Measurements from ENCODE around the gene COL5A2.

COL5A2 gene

DNA sequence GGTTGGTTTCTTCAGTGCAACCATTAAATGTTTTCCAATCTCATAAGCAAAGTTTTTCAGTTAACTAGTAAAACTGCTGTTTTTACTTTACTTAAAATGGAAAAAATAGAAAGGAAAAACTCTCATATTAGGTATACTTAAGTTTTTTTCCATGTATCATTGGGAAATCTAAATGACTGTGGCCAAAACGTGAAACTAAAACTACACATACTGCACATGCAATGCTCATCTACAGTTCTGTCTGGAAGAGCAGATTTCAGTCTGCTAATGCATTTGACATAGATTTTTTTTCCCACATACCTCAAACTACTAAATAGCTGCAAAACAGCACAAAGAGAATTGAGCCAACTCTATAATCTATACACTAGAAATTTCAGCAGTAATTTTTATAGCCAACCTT, 62.6 kb downstream of the COL5A2 start:
- TF ChIP-seq TAF1 (IDR thresholded peaks at IDR 0.05; ENCODE audit: borderline replicate concordance, low read depth, low read length) (no peak), POLR2AphosphoS5 (IDR thresholded peaks at IDR 0.05; ENCODE audit: low read depth, low read length) (no peak), POLR2A (IDR thresholded peaks at IDR 0.05; ENCODE audit: low read depth, low read length) (no peak)
- FAIRE-seq (no peak), DNase-seq (ENCODE audit: insufficient read length) (no peak)

DNA sequence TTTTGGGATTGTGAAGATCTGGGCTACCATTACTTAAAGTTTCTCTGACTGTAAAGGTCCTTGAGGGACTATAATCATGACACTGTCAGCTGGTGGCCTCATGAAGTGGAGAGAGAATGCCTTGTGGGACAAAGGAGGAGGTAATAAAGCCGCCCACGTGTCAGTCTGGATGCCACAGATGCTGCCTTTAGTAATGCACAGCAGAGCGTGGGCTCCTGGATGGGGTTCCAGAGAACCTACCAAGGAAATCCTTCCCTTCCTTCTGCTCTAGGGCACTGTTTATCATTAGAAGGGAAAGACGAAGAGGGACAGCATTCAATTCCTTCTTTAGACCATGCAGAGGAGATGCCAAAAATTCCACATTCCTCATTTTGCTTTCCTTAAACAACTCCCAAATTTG, 63.5 kb downstream of the COL5A2 start:
- FAIRE-seq (no peak), DNase-seq (ENCODE audit: insufficient read length) (no peak)
- no peak for TF ChIP-seq POLR2AphosphoS5 (IDR thresholded peaks at IDR 0.05; ENCODE audit: low read depth, low read length)
- no peak for TF ChIP-seq POLR2A (IDR thresholded peaks at IDR 0.05; ENCODE audit: low read depth, low read length)
- TF ChIP-seq TAF1 (IDR thresholded peaks at IDR 0.05; ENCODE audit: borderline replicate concordance, low read depth, low read length), result no peak

DNA sequence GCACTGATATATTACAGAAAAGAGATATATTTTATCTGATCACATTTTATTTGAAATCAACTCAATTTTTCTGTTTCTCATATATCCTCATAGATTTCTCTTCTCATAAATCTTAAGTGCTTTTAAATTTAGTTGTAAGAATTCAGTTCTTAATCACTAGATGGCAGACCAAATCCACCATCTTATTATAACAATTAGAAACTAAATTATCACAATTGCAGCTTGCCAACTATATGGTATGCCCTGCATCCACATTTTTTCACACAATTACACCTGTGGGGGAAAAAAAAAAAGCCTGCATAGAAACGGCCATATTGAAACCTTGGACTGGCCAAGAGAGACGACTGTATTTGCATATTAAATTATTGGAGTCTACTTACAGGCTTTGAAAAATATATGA, 64.4 kb downstream of the COL5A2 start:
- no peak for FAIRE-seq
- TF ChIP-seq TAF1 (IDR thresholded peaks at IDR 0.05; ENCODE audit: borderline replicate concordance, low read depth, low read length), result no peak
- TF ChIP-seq POLR2AphosphoS5 (IDR thresholded peaks at IDR 0.05; ENCODE audit: low read depth, low read length), result no peak
- TF ChIP-seq POLR2A (IDR thresholded peaks at IDR 0.05; ENCODE audit: low read depth, low read length), result no peak
- no peak for DNase-seq (ENCODE audit: insufficient read length)

DNA sequence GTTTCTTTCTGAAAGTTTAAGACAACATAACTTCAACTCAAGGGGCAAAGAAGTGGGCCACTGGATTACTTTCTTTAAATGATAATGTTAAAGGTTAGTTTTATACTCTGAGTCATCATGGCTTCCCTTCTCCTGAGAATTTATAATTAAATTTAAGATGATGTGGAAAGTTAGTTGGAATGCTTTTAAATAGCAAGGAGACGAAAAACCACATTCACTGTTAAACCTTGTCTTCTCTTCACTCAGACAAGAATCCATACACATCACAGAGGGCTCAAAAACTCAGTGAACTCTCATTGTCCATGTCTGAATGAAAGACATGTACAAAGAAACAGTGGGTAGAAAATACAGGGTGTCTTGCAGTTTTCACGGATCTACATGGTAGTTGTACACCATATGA, 65.6 kb downstream of the COL5A2 start:
- FAIRE-seq, result no peak
- TF ChIP-seq POLR2A (IDR thresholded peaks at IDR 0.05; ENCODE audit: low read depth, low read length) (no peak), TAF1 (IDR thresholded peaks at IDR 0.05; ENCODE audit: borderline replicate concordance, low read depth, low read length) (no peak), POLR2AphosphoS5 (IDR thresholded peaks at IDR 0.05; ENCODE audit: low read depth, low read length) (no peak)

DNA sequence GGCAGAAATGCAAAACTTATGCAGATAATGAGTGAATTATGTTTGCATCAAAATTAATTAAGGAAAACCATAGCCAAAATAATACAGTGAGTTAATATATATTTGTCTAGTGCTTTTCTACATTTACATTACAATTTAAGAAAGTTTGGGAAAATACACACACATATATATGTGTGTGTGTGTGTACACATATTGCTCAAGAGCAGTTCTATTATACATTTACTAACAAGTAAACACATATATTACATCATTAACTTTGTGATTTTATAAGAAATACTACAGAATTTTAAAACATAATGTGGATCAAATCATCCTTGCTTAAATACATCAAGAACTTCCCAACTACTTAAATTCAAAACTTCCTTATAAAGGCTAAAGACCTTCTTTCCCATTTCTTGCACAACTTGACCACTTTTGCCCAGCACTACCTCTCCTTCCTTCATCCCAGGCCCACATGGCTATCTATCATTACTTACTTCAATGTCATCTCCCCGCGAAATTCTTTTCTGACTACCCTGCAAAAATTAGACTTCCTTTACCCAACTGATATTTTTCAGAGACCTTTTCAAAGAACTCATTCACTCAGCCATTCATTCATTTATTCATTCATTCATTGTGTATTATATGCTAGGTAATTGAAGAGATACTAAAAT, 68.4 kb downstream of the COL5A2 start:
- TF ChIP-seq POLR2AphosphoS5 (IDR thresholded peaks at IDR 0.05; ENCODE audit: low read depth, low read length), result no peak
- no peak for TF ChIP-seq POLR2A (IDR thresholded peaks at IDR 0.05; ENCODE audit: low read depth, low read length)
- no peak for TF ChIP-seq TAF1 (IDR thresholded peaks at IDR 0.05; ENCODE audit: borderline replicate concordance, low read depth, low read length)
- FAIRE-seq (no peak), DNase-seq (ENCODE audit: insufficient read length) (no peak)

More for the DNA sequence above, 65.6 kb downstream of the COL5A2 start:
- DNase-seq (ENCODE audit: insufficient read length), result no peak

DNA sequence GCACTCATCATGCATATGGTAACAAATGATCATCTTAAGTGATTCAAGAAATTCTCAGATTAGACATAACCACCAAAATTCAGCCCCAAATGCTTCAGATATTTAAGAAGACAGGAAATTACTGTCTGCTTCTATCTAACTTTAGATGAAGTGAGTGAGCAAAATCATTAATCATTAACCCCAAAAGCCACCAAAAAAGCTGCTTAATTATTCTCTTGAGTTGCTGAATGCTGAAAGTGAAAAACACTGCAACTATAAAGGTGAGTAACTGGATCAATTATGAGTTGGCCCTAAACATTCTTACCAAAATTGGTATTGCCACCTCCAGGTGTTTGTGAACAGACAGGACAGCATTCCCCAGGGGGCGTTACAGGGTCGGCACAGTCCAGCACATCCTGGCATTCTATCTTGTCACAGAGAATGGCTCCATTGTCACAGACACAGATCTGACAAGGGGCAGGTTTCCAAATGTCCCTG, 69.6 kb downstream of the COL5A2 start:
- FAIRE-seq (no peak), DNase-seq (ENCODE audit: insufficient read length) (no peak)
- TF ChIP-seq POLR2AphosphoS5 (IDR thresholded peaks at IDR 0.05; ENCODE audit: low read depth, low read length) (no peak), POLR2A (IDR thresholded peaks at IDR 0.05; ENCODE audit: low read depth, low read length) (no peak), TAF1 (IDR thresholded peaks at IDR 0.05; ENCODE audit: borderline replicate concordance, low read depth, low read length) (no peak)

DNA sequence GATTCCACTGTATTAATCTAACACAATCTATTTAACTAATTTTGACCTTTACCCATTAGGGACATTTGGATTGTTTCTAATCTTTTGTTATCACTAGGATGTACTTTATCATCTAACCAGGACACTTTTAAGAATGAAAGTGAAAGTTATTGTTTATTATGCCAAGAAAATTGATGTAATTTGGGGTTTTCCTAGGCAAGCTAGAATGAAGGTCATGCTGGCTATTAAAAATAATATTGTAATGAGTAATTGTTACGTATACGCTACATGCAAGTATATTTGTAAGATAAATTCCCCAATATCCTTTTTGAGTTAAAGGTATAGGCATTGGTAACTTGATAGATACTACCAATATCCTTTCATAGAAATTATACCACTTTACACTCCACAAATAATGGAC, 74.6 kb downstream of the COL5A2 start:
- TF ChIP-seq TAF1 (IDR thresholded peaks at IDR 0.05; ENCODE audit: borderline replicate concordance, low read depth, low read length) (no peak), POLR2AphosphoS5 (IDR thresholded peaks at IDR 0.05; ENCODE audit: low read depth, low read length) (no peak)
- FAIRE-seq, result no peak
- DNase-seq (ENCODE audit: insufficient read length), result no peak

DNA sequence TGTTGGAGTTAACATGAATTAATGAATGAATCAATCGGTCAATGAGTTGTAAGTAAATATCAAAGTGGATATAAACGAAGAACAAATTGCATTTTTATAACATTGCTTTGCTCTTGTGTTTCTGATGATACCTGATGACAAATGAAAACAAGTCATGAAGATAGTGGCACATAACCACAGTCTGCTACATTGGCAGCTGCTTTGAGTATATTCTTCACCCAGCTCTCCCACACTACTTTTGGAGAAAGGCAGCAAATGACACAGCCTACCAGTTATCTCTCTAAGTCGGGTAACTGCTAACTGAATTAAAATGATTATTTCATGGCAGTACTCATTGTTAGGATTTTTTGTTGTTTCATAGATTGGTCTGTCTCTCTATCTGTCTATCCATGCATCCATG, 76.8 kb downstream of the COL5A2 start:
- DNase-seq (ENCODE audit: insufficient read length), result no peak
- TF ChIP-seq POLR2AphosphoS5 (IDR thresholded peaks at IDR 0.05; ENCODE audit: low read depth, low read length) (no peak), POLR2A (IDR thresholded peaks at IDR 0.05; ENCODE audit: low read depth, low read length) (no peak), TAF1 (IDR thresholded peaks at IDR 0.05; ENCODE audit: borderline replicate concordance, low read depth, low read length) (no peak)
- no peak for FAIRE-seq

DNA sequence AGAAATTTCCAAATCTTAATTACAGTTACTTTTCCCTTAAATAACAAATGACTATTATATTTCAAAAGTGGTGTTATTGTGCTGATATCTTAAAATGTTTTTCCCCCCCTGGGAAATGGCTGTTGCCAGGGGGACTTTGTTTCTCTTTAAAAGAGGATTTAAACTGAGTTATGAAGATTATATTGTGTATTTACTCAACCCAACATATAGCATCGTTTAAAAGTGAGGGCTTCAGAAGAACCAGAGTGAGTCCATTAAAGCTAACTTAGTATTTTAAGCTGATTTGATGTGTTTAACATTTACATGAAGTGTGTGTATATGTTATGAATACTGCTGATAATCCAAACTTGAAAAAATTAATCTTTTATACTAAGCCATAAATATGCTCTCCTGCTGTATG, 81.6 kb downstream of the COL5A2 start:
- FAIRE-seq (no peak), DNase-seq (ENCODE audit: insufficient read length) (no peak)
- no peak for TF ChIP-seq TAF1 (IDR thresholded peaks at IDR 0.05; ENCODE audit: borderline replicate concordance, low read depth, low read length)
- TF ChIP-seq POLR2AphosphoS5 (IDR thresholded peaks at IDR 0.05; ENCODE audit: low read depth, low read length), result no peak
- TF ChIP-seq POLR2A (IDR thresholded peaks at IDR 0.05; ENCODE audit: low read depth, low read length), result no peak

DNA sequence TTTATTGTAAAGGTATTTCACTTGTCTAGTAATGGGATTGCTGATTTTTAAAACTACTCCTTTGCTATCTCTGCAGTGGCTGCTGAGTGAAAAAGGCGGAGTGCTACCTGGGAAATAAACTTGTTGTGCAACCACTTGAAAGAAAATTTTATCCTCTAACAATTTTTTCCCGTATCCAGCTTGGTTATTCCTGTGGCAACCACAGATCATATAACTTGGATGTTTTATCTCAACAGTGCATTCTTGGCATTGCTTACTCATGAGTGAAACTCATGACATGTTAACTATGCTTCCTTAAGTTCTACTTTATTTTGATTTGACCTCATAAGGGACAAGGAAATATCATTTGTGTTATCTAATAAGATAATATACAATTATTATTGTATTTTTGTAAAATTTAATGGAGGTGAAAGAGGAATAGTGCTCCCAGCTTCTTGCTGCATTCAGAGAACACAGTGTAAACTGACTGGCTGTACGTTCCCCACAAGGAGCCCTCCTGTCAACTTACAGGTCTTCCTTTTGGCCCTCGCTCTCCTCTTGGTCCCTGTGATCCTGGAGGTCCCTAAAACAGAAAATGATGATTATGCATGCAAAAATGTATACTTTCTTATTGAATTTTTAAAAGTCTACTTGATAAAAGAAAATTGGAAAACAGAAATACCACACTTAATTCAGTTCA, 82.7 kb downstream of the COL5A2 start:
- no peak for TF ChIP-seq POLR2AphosphoS5 (IDR thresholded peaks at IDR 0.05; ENCODE audit: low read depth, low read length)
- no peak for TF ChIP-seq TAF1 (IDR thresholded peaks at IDR 0.05; ENCODE audit: borderline replicate concordance, low read depth, low read length)
- TF ChIP-seq POLR2A (IDR thresholded peaks at IDR 0.05; ENCODE audit: low read depth, low read length), result no peak
- DNase-seq (ENCODE audit: insufficient read length), result no peak
- no peak for FAIRE-seq

DNA sequence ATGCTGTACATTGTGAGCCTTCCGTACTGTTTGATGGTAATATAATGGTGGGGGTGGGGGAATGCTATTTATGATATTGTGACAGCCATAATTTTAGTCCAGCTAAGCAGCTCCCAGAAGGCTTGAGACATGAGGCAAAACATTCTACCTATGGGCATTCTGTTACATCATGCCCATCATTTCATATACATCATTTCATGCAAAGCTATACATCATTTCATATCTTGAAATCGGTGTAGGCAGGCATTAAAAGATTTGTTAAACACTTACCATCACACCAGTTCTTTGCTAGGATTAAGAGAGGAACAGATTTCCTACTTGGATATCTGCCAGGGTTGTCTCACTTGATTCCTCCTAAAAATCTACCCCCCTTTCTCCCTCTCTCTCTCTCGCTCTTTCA, 84.5 kb downstream of the COL5A2 start:
- FAIRE-seq (no peak), DNase-seq (ENCODE audit: insufficient read length) (no peak)
- TF ChIP-seq POLR2AphosphoS5 (IDR thresholded peaks at IDR 0.05; ENCODE audit: low read depth, low read length), result no peak
- no peak for TF ChIP-seq POLR2A (IDR thresholded peaks at IDR 0.05; ENCODE audit: low read depth, low read length)
- TF ChIP-seq TAF1 (IDR thresholded peaks at IDR 0.05; ENCODE audit: borderline replicate concordance, low read depth, low read length), result no peak

DNA sequence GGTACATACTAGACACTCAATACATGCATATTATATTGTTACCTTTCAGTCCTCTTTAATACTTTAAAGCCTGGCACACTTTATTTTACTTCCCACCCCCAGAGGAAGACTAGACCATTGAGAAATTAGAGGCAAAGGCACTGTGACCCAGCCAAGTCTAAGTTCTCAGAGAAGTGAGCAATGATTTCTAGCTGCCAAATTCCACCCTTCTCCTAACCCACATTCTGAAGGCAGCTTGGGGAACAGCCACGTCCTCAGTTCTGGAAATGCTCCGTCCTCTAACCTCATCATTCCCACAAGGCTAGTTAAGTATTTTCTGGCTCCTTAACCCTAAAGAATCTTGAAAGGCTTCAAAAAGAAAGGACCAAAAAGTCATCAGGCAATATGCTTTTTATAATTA, 86.6 kb downstream of the COL5A2 start:
- TF ChIP-seq POLR2AphosphoS5 (IDR thresholded peaks at IDR 0.05; ENCODE audit: low read depth, low read length), result no peak

More for the DNA sequence above, 86.6 kb downstream of the COL5A2 start:
- no peak for FAIRE-seq
- DNase-seq (ENCODE audit: insufficient read length), result no peak

All from GM12892 (cell line).